OCI-M1 (cell line): ENCODE measurements around the gene FOXD1.
"Not testable (repeated sequence)": the region's sequence is repeated elsewhere in the genome, so short reads cannot be mapped to it uniquely, and the experiment has no call there.

Experiments
- DNase-seq: peaks from one replicate; lab custom pipeline; 2025; lab: John Stamatoyannopoulos, UW

FOXD1 gene

DNA sequence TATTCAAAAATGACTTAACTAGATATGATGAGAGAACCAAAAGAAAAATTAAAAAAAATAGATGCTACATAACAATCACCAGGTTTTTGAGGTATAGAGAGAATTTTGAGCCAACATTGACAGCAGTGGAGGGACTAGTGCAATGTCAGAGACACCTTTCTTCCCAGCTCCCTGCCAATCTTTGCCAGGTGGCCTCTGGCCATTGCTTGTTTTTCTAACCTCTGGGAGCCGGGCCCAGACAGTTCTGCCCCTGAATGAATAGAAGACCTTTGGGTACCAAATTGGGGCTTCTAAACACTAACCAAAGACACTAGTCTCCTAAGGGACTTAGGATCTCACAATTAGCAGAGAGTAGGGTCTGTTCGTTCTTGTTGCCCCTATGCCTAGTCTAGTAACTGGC, 33.4 kb downstream of the FOXD1 start:
- DNase-seq, result no peak

DNA sequence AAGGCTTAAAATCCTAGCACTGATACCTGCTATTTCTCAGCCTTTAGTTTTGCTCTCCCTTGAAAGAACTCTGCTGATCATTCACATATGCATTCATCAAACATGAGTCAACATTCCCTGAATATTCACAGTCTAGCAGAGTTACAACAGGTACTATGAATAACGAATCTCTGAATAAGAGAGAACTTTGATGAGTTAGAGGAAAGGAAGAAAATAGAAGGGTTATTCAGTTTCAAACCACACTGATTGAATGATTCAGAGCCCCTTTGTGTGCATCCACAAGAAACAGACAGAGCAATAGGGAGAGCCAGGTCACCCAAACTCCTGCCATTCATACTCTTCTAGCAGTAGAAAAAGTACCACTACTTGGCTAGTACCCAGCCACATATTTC, 36.0 kb downstream of the FOXD1 start:
- DNase-seq, result no peak

DNA sequence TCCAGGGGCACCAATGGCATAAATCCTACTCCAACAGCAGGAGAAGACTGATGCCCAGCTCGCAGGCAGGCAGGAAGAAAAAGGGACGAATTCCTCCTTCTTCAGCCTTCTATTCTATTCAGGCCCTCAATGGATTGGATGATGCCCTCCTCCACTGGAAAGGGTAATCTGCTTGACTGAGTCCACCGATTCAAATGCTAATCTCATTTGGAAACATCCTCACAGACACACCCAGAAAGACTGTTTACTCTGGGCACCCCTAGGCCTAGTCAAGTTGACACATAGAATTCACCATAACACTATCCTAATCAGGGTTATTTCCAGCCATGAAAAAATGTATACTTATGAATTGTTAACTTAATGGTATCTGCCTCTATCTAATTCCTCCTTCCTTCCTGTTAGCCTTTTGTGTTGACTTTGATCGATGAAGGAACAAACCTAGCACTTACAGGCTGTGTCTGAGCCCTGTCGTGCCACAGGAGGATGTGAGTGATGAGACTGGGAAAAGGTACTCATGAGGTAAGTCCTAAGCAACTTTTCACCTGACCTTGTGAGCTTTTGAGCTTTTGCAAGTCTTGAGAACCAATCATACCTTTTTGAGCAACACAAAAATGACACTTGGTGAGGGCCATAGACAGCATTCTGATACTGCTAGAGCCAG, 36.5 kb downstream of the FOXD1 start:
- no peak for DNase-seq

DNA sequence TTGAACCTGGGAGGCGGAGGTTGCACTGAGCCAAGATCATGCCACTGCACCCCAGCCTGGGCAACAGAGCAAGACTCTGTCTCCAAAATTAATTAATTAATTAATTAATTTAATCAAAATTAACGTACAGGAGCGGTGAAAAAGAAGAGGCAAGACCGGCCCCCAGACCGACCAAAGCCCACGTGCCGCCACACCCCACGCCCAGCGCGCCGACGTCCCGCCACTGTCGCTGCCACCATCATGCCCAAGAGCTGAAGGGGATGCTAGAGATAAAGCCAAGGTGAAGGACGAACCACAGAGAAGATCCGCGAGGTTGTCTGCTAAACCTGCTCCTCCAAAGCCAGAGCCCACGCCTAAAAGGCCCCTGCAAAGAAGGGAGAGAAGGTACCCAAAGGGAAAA, 38.6 kb downstream of the FOXD1 start:
- DNase-seq, result not testable (repeated sequence)

DNA sequence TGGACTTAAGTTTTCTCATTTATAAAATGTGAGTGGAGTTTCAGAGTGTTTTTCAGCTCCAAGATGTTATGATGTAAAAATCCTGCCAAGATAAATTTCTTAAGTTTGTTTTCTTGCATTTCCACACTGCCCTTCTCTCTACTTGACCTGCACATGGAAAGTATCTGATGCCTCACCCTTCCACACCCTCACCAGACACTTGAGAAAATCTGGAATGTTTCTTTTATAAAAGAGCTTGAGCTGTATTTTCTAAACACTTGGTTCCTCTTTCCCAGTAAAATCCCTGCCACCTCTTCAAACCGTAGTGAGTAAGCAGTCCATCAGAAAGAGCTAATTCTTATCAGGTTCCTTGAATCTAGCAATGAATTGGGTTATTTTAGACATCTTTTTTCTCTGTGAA, 42.9 kb downstream of the FOXD1 start:
- peak; percentile 22 for DNase-seq

DNA sequence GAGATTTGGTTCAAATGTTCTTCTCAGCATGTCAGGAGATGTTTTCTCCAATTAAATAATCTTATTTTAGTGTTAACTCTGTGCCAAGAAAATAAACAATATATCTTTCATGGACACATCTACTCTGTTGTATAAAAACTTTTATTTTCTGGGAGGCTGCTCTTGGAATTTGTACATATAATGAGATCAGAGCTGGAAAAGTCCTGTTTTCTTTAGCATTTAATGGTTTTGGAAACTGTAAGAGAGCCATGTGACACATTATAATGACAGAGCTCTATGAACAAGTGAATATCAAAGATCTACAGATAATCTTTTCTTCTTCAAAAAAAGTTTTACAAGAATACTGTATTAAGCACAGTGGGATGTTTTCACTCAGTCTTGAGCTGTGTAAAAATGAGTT, 48.8 kb downstream of the FOXD1 start:
- DNase-seq, result no peak
